ENCODE measurements around the gene COMP.

DNA sequence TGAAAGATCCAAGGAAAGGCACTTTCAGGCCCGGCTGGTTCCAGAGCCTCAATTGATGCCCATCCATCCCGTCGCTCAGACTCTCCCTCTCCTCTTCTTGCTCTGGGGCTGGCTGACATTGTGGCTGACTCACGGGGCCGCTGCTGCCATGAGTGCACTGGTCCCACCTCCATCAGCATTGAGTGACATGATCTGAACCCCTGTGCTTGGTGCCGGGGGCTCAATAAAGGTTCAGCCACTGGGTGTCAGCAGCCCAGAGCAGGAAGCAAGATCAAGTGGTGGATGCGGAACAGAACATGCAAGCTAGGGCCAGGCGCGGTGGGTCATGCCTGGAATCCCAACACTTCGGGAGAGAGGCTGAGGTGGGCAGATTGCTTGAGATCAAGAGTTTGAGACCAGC lies 39.5 kb downstream of the COMP start:
- no peak for TF ChIP-seq CTCF (IDR thresholded peaks at IDR 0.05)
- TF ChIP-seq POLR2A (IDR thresholded peaks at IDR 0.05), result no peak
